BLaER1 treated with 17β-estradiol and CSF1 and Interleukin-3, amounts not matched to agents 10 nM and 100 nM (cell line): ENCODE measurements around the gene GFRA1.
A peak's percentile ranks its signal among the peaks of the same experiment; 100 is the strongest.

Experiments
- H3K27ac ChIP-seq, 11 experiments: shearing (Covaris generic); formaldehyde crosslinking; 2 replicates each; pipeline ENCODE4 v1.8.1; 2022
- H3K27me3 ChIP-seq, 11 experiments: shearing (Covaris generic); formaldehyde crosslinking; 2 replicates each; pipeline ENCODE4 v1.8.1; 2022
- H3K36me3 ChIP-seq, 11 experiments: shearing (Covaris generic); formaldehyde crosslinking; 2 replicates each; pipeline ENCODE4 v1.8.1; 2022
- H3K4me1 ChIP-seq, 10 experiments: shearing (Covaris generic); formaldehyde crosslinking; 2 replicates each; pipeline ENCODE4 v1.8.1; 2022
- H3K4me2 ChIP-seq, 11 experiments: shearing (Covaris generic); formaldehyde crosslinking; 2 replicates each; pipeline ENCODE4 v1.8.1; 2022
- H3K4me3 ChIP-seq, 10 experiments: shearing (Covaris generic); formaldehyde crosslinking; 2 replicates each; pipeline ENCODE4 v1.8.1; 2022
- H3K9ac ChIP-seq, 11 experiments: shearing (Covaris generic); formaldehyde crosslinking; 2 replicates each; pipeline ENCODE4 v1.8.1; 2022
- H3K9me3 ChIP-seq, 11 experiments: shearing (Covaris generic); formaldehyde crosslinking; replicated peaks in 1 of 11; 2 replicates each; pipeline ENCODE4 v1.8.1; 2022
- H4K20me1 ChIP-seq, 11 experiments: shearing (Covaris generic); formaldehyde crosslinking; 2 replicates each; pipeline ENCODE4 v1.8.1; 2022
- Cebpa-rat ChIP-seq, 11 experiments: shearing (Covaris generic); IDR thresholded peaks; 2 replicates each; pipeline ENCODE4 v1.8.1; 2022

The GFRA1 gene

GRCh38 chr10:116253716-116254115, 19.3 kb downstream of the GFRA1 start:
- H3K4me3 ChIP-seq = no peak overlapping the region
- H3K27me3 ChIP-seq = no peaks in the 10 kb centered on the region
- H3K4me2 ChIP-seq = peak overlapping the region in 1 of 11 experiments; percentile 27; a peak in 3 of 22 replicates
- H3K9me3 ChIP-seq = no peaks in the 10 kb centered on the region
- H4K20me1 ChIP-seq = no peaks in the 10 kb centered on the region
- TF ChIP-seq Cebpa-rat (IDR thresholded peaks at IDR 0.05) = no peak
- H3K9ac ChIP-seq = no peak overlapping the region
- H3K36me3 ChIP-seq = no peaks in the 10 kb centered on the region
- H3K27ac ChIP-seq = no peak overlapping the region
- peaks cover 0 to 34% (median 19%) of the 10 kb centered on the region in 10 experiments; a peak in 13 of 20 replicates for H3K4me1 ChIP-seq

GRCh38 chr10:116251602-116252395, 21.2 kb downstream of the GFRA1 start:
- Histone ChIP-seq H3K27ac (no peak overlapping the region), H3K36me3 (no peaks in the 10 kb centered on the region), H4K20me1 (no peaks in the 10 kb centered on the region), H3K9ac (no peak overlapping the region), H3K9me3 (no peaks in the 10 kb centered on the region), H3K4me2 (no peak overlapping the region), H3K4me1 (peaks cover 0 to 35% (median 19%) of the 10 kb centered on the region in 10 experiments; a peak in 13 of 20 replicates), H3K4me3 (no peak overlapping the region), H3K27me3 (no peaks in the 10 kb centered on the region)
- TF ChIP-seq Cebpa-rat (IDR thresholded peaks at IDR 0.05) = no peak

- H4K20me1 ChIP-seq = no peaks in the 10 kb centered on the region
- TF ChIP-seq Cebpa-rat (IDR thresholded peaks at IDR 0.05) = no peak
- no peak overlapping the region for H3K9ac ChIP-seq
- H3K36me3 ChIP-seq = no peaks in the 10 kb centered on the region
- no peaks in the 10 kb centered on the region for H3K9me3 ChIP-seq
- H3K27ac ChIP-seq = no peak overlapping the region
- H3K4me3 ChIP-seq = no peak overlapping the region
- H3K4me1 ChIP-seq = peaks cover 0 to 5% (median under 1%) of the 10 kb centered on the region in 10 experiments; a peak in 5 of 20 replicates
- no peaks in the 10 kb centered on the region for H3K27me3 ChIP-seq
- peak overlapping the region in 1 of 11 experiments; percentile 28; a peak in 1 of 22 replicates for H3K4me2 ChIP-seq
Observed at GRCh38 chr10:116247691-116248090, 25.3 kb downstream of the GFRA1 start.

GRCh38 chr10:116246263-116246662, 26.7 kb downstream of the GFRA1 start:
- H3K36me3 ChIP-seq = no peaks in the 10 kb centered on the region
- no peaks in the 10 kb centered on the region for H3K9me3 ChIP-seq
- no peaks in the 10 kb centered on the region for H4K20me1 ChIP-seq
- H3K4me3 ChIP-seq = no peak overlapping the region
- H3K4me2 ChIP-seq = no peak overlapping the region
- H3K9ac ChIP-seq = no peak overlapping the region
- no peak overlapping the region for H3K27ac ChIP-seq
- no peak for TF ChIP-seq Cebpa-rat (IDR thresholded peaks at IDR 0.05)
- peaks cover 0 to 5% (median 0%) of the 10 kb centered on the region in 10 experiments; a peak in 1 of 20 replicates for H3K4me1 ChIP-seq
- H3K27me3 ChIP-seq = no peaks in the 10 kb centered on the region

GRCh38 chr10:116245156-116245555, 27.9 kb downstream of the GFRA1 start:
- Histone ChIP-seq H3K36me3 (no peaks in the 10 kb centered on the region), H3K9me3 (no peaks in the 10 kb centered on the region), H3K27ac (no peak overlapping the region), H3K4me1 (peaks cover 0 to 5% (median 0%) of the 10 kb centered on the region in 10 experiments; a peak in 1 of 20 replicates), H3K4me2 (no peak overlapping the region), H4K20me1 (no peaks in the 10 kb centered on the region), H3K4me3 (no peak overlapping the region), H3K9ac (no peak overlapping the region), H3K27me3 (no peaks in the 10 kb centered on the region)
- no peak for TF ChIP-seq Cebpa-rat (IDR thresholded peaks at IDR 0.05)

GRCh38 chr10:116241642-116242410, 31.2 kb downstream of the GFRA1 start:
- Histone ChIP-seq H3K4me1 (0 out of 20 replicates have a peak, but pooled peaks cover 0 to 5% (median 0%) of the 10 kb centered on the region in 10 experiments), H3K4me3 (no peak overlapping the region), H4K20me1 (no peaks in the 10 kb centered on the region), H3K27me3 (no peaks in the 10 kb centered on the region), H3K9me3 (no peaks in the 10 kb centered on the region), H3K4me2 (no peak overlapping the region), H3K27ac (no peak overlapping the region), H3K36me3 (no peaks in the 10 kb centered on the region), H3K9ac (no peak overlapping the region)
- no peak for TF ChIP-seq Cebpa-rat (IDR thresholded peaks at IDR 0.05)

GRCh38 chr10:116241085-116241484, 31.9 kb downstream of the GFRA1 start:
- no peak for TF ChIP-seq Cebpa-rat (IDR thresholded peaks at IDR 0.05)
- Histone ChIP-seq H3K27ac (no peak overlapping the region), H4K20me1 (no peaks in the 10 kb centered on the region), H3K27me3 (no peaks in the 10 kb centered on the region), H3K4me1 (0 out of 20 replicates have a peak, but pooled peaks cover 0 to 5% (median 0%) of the 10 kb centered on the region in 10 experiments), H3K9ac (no peak overlapping the region), H3K4me2 (no peak overlapping the region), H3K36me3 (no peaks in the 10 kb centered on the region), H3K9me3 (peaks cover 0 to 2% (median 1%) of the 10 kb centered on the region in 11 experiments; a peak in 12 of 22 replicates), H3K4me3 (no peak overlapping the region)

- Histone ChIP-seq H3K9me3 (peaks cover 4 to 9% (median 8%) of the 10 kb centered on the region in 11 experiments; a peak in 18 of 22 replicates), H3K27me3 (no peaks in the 10 kb centered on the region), H3K4me1 (0 out of 20 replicates have a peak, but pooled peaks cover 0 to 5% (median 0%) of the 10 kb centered on the region in 10 experiments), H3K4me2 (no peak overlapping the region), H3K36me3 (no peaks in the 10 kb centered on the region), H3K27ac (no peak overlapping the region), H4K20me1 (no peaks in the 10 kb centered on the region), H3K9ac (no peak overlapping the region), H3K4me3 (no peak overlapping the region)
- no peak for TF ChIP-seq Cebpa-rat (IDR thresholded peaks at IDR 0.05)
Observed at GRCh38 chr10:116240157-116240950, 32.7 kb downstream of the GFRA1 start.

GRCh38 chr10:116239229-116239628, 33.8 kb downstream of the GFRA1 start:
- H3K4me2 ChIP-seq = no peak overlapping the region
- no peaks in the 10 kb centered on the region for H3K36me3 ChIP-seq
- H3K27me3 ChIP-seq = no peaks in the 10 kb centered on the region
- H3K9ac ChIP-seq = no peak overlapping the region
- TF ChIP-seq Cebpa-rat (IDR thresholded peaks at IDR 0.05) = no peak
- H3K4me1 ChIP-seq = no peaks in the 10 kb centered on the region
- H3K9me3 ChIP-seq = peaks cover 10 to 19% (median 16%) of the 10 kb centered on the region in 11 experiments; a peak in 18 of 22 replicates
- no peak overlapping the region for H3K4me3 ChIP-seq
- H3K27ac ChIP-seq = no peak overlapping the region
- no peaks in the 10 kb centered on the region for H4K20me1 ChIP-seq
